HG03460 (cell line): Measurements from ENCODE around the gene MYMX.

Source experiments
- ATAC-seq: cut with Tn5 transposase; IDR thresholded peaks from one replicate; pipeline ENCODE4 v1.9.1; 2021; ENCODE audit not compliant: unreplicated experiment

The MYMX gene

DNA sequence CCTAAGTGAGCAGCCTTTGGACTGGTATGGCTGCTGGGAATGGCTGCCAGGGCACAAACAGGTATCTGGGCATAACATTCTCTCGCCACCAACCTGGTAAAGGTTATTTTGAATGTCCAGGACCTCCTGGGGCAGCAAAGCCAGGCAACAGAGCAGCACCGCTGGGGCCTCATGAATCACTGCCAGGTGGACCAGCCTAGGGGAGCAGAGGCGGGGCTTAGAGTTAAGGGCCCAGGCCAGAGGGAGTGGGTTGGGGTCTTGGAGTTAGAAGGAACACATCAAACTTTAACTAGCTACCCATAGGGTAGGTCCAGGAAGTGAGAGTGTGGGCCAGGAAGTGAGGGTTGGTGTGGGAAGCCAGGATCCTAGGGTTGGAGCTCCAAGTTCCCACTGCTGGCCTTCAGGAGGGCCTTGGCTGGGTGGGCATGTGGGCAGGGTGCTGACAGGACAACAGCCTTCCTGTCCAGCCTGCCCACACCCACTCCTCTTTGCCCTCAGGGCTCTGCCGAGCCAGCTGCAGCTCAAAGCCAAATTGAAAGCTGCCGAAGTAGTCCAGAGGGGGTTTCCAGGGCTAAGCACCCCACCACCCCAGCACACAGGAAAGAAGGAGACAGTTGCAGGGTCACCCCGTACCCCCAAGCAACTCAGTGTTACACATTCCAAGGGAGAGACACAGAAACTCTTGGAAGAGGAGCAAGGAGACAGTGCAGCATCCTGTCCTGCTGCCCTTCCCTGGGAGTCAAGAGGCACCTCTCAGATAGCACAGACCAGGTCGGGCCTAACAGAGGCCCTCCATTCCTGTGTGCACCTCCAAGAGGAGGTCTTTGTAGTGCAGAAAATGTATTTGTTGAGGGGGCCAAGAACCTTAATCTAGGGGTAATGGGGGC, 46.0 kb downstream of the MYMX start:
- ATAC-seq: no peak

DNA sequence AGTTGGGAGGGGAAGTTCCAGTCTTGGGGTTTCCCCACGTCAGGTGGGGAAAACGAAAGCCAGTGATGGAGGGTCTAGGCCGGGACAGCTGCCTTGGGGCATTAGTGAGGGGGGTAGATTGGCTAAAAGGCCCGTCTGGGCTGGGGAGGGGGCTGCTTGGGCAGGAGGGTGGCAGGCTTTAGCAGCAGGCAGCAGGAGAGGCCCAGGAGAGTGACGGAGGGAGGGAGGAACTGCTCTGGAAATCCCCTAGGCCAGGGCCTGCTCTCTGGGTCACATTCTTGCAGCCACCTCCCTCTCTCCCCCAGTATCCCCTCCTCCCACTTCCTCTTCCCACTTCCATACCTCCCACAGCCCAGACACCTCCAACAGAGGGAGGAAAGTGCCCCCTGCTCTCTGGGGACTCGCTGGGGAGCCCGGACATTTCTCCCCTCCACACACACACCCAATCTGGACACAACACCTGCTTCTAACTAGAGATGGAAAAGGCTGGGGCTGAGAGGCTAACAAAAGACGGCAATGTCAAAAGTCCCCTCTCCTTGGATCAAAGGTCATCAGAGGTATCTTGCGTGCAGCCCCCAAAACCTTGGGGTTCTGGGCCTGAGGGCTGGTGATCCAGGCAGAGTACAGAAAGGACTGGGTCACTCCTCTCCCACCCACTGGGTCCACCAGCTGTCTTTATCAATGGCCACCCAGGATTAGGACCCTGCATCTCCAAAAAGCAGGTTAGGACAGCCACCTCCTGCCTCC, 46.8 kb downstream of the MYMX start:
- ATAC-seq: no peak

DNA sequence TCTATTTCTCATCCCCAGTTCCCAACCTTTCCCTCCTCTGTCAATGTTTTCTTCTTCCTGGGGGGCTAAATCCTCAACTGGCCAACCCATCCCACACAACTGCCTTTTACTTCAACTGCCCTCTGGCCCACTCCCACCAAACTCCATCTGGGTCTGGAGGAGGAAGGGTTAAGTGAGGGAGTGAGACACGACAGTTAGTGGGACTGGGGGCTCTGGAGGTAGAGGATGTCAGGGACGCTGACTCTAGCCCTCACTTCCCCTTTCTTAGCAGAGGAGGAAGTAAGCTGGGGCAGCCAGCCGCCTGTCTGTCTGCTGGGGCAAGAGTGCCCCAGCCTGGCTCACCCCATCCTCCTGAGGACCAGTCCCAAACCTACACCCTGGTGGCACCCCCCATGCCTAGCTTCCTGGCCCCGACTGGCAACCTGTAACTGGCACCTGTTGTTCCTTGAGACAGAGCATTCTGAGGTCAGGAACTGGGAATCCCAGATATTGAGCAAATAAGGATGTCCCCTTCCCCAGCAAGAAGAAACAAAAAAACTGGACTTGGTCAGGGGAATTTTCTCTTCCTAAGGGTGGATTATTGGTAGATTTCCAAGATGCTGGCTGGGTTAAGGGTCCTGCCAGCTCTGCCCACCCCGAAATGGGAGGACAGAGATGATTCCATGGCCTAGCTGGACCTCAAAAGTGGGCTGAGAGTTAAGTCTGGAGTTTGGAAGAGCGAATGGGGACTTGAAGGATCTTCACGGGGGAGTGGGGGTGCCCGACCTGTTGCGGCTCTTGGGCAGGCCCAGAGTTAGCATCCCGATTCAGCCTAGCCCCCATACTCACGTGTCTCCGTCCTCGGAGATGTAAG, 47.7 kb downstream of the MYMX start:
- peak; percentile 40 for ATAC-seq

DNA sequence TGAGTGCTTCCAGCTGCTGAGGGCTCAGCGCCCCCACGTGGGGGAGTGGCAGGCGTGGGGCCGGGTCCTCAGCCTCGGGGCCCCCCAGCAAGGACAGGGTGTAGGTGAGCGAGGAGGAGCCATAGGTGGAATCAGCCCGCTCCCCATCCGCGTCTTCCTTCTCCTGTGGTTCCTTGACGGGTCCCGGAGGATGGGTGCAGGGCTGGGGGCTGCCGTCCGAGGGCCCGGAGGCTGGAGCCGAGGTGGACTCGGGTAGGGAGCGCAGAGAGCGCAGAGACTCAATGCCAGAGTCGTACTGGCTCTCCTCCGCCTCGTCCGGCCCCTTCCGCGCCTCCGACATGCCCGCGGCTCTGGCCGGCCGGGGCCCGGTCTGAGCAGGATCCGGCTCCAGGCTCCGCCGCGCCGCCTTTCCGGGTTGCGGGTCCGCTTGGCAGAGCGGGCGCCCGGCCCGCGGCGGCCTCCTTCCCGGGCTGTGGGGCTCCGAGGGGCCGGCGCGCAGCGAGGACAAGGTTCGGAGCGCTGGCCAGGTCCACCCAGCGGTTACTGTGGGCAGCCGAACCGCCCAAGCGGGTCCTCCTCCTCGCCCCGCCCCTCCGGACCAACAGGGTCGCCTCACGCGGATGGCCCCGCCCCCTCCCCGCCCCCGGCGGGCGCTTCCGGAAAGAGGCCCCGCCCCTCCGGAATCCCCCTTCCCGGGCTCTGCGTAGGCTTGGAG, 48.4 kb downstream of the MYMX start, which contains the start of gene NFKBIE:
NFKBIE (minus strand) TSS at position 545 of the 715 bp plus-strand sequence; CDS start at position 340, 205 bp downstream.
- no peak for ATAC-seq

- no peak for ATAC-seq
Measured at GRCh38 chr6:44265722-44266233, 49.1 kb downstream of the MYMX start.

DNA sequence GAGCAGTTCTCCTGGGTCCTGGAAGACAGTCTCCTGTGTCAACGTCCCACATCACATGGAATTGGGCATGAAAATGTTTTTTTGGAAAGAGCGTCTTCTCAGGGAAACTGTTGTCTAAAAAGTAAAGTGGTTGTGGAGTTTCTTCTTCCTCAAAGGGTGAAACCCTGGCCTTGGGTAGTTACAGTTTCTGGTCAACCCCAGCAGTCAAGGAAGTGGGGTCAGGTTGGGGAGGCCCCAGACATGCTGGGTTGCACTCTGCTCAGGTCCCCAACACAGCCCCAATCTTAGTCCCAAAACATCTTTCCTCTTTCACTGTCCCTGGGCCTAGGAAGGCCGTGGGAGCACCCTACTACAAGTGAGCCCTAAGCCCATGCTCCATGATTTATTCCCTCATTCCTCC, 49.6 kb downstream of the MYMX start:
- no peak for ATAC-seq

- no peak for ATAC-seq
Measured at GRCh38 chr6:44267252-44267651, 50.5 kb downstream of the MYMX start.
